Adrenal gland (tissue), 5 donors: ENCODE data around the gene WWOX.

Experiments
- CTCF ChIP-seq, 6 experiments: fragments of 450-650 bp in 4 of 6; fragments of 200-600 bp in 2 of 6; sonication (generic) in 1 of 6; IDR thresholded peaks; 1 replicate in 5 of 6; 2 replicates in 1 of 6; pipeline versions ENCODE4 v1.5.1 to v1.8.0; 2016 to 2021; ENCODE audit warnings: antibody characterized with exemption in 6 of 6, mild to moderate bottlenecking in 2 of 6, moderate library complexity in 1 of 6
- POLR2A ChIP-seq, 2 donors: fragments of 450-650 bp; IDR thresholded peaks; one replicate each; pipeline ENCODE4 v1.6.1; 2017; ENCODE audit warnings: antibody characterized with exemption in 2 of 2, mild to moderate bottlenecking in 2 of 2, moderate library complexity in 1 of 2
- donor health status: DM: no; HTN: no; CAD: no.

DNA sequence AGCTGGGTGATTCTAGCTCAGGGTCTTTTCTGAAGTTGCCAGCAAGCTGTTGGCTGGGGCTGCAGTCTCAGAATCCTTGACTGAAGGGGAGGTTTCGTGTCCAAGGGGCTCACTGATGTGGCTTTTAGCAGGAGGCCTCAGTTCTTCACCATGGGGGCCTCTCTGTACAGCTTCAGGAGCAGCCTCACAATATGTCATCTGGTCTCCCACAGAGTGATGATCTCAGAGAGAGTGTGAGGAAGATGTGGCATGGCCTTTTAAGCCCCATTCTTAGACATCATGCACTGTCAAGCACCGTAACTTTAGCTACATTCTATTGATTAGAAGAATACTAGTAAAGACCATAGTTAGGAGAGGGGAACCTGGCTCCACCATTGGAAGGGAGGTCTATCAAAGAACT is 732.6 kb downstream of the WWOX start:
- TF ChIP-seq POLR2A (IDR thresholded peaks at IDR 0.05) = no peak
- no peak for TF ChIP-seq CTCF (IDR thresholded peaks at IDR 0.05)
